K562 (cell line): Measurements from ENCODE around the gene ABHD10. TPM values are rescaled to one million over a fixed set of nuclear protein-coding genes. Genes with fewer than 3 reads are reported as not detected.

Experiments used
- ATAC-seq: fragments of 200-7000 bp; cut with Tn5 transposase; 3 replicates; pipeline ENCODE4 v1.9.1; 2020; ENCODE audit warnings: moderate library complexity
- BruUV-seq: library from RNA; stranded (reverse); fragments of 400-500 nt; replicated peaks from 2 replicates; lab custom pipeline; 2021; lab: Mats Ljungman, UMichigan
- CTCF ChIA-PET: fragments of 300-600 bp; formaldehyde crosslinking; extraction: SDS; loops from one replicate; lab custom pipeline; 2021; ENCODE audit warnings: low intra/inter-chr PET ratio; lab: Yijun Ruan, JAX
- POLR2A ChIA-PET: fragments of 300-600, 350-650 bp; sonication (Branson Sonifier 250); formaldehyde crosslinking; extraction: SDS; loops from one replicate; lab custom pipeline; 2021; ENCODE audit warnings: antibody characterized with exemption, inconsistent platforms; lab: Yijun Ruan, JAX
- DNase-seq, 4 experiments: peaks; one replicate each; pipeline versions ENCODE4 v3.0.0 to v3.0.0-alpha.2; 2011 to 2018; ENCODE audit warnings: low spot score in 3 of 4, mixed read lengths in 3 of 4; ENCODE audit errors: extremely low read depth in 1 of 4
- FAIRE-seq: peaks from 2 replicates; lab custom pipeline; 2011; peaks lifted over from hg19 to GRCh38; lab: Jason Lieb, UNC
- H2AFZ ChIP-seq: 2 replicates; pipeline ENCODE4 v1.6.0; 2011; ENCODE audit warnings: low read depth, low read length, control low read depth, inconsistent platforms
- H3K27ac ChIP-seq: fragments of 200-600 bp; 3 replicates; pipeline ENCODE4 v1.8.0; 2011; ENCODE audit warnings: low read depth, mild to moderate bottlenecking, control low read depth, inconsistent platforms, low read length, moderate library complexity, mixed read lengths; ENCODE audit errors: extremely low read depth
- H3K27me3 ChIP-seq, 2 experiments: fragments of 300-600 bp in 1 of 2; 2 replicates in 1 of 2; 3 replicates in 1 of 2; pipeline versions ENCODE4 v1.6.0 to v1.8.0; 2011; ENCODE audit warnings: inconsistent platforms in 2 of 2, low read length in 2 of 2, mild to moderate bottlenecking in 1 of 2, mixed read lengths in 1 of 2, moderate library complexity in 1 of 2; ENCODE audit not compliant: control insufficient read depth in 2 of 2, insufficient read depth in 2 of 2
- H3K36me3 ChIP-seq: fragments of 300-600 bp; 3 replicates; pipeline ENCODE4 v1.8.0; 2011; ENCODE audit warnings: mild to moderate bottlenecking, low read length, inconsistent platforms; ENCODE audit not compliant: control insufficient read depth, insufficient read depth
- H3K4me1 ChIP-seq, 2 experiments: fragments of 200-600 bp in 1 of 2; replicated peaks in 1 of 2; 2 replicates in 1 of 2; 3 replicates in 1 of 2; pipeline versions ENCODE4 v1.5.1 to v1.8.0; 2011; ENCODE audit warnings: inconsistent platforms in 2 of 2, low read length in 2 of 2, mild to moderate bottlenecking in 1 of 2, mixed read lengths in 1 of 2, moderate library complexity in 1 of 2; ENCODE audit not compliant: control insufficient read depth in 2 of 2, insufficient read depth in 2 of 2
- H3K4me2 ChIP-seq: 2 replicates; pipeline ENCODE4 v1.6.1; 2011; ENCODE audit warnings: low read length, control low read depth, inconsistent platforms, mixed read lengths; ENCODE audit not compliant: insufficient read depth
- H3K4me3 ChIP-seq: fragments of 200-600 bp; sonication (generic), shearing (Covaris generic); 2 replicates; pipeline ENCODE4 v1.5.1; 2016; ENCODE audit warnings: control low read depth, inconsistent platforms
- H3K79me2 ChIP-seq: fragments of 200-600 bp; 3 replicates; pipeline ENCODE4 v1.8.0; 2011; ENCODE audit warnings: low read length, inconsistent platforms; ENCODE audit not compliant: control insufficient read depth, insufficient read depth
- H3K9ac ChIP-seq, 2 experiments: 2 replicates each; pipeline versions ENCODE4 v1.6.0 to v1.6.1; 2011; ENCODE audit warnings: low read depth in 2 of 2, low read length in 2 of 2, control low read depth in 1 of 2, inconsistent platforms in 1 of 2, mild to moderate bottlenecking in 1 of 2, mixed read lengths in 1 of 2; ENCODE audit not compliant: insufficient read depth in 1 of 2
- H3K9me1 ChIP-seq: one replicate; pipeline ENCODE4 v1.6.0; 2011; ENCODE audit warnings: inconsistent platforms, mild to moderate bottlenecking, low read length, moderate library complexity; ENCODE audit not compliant: control insufficient read depth, insufficient read depth
- H3K9me3 ChIP-seq: replicated peaks from 2 replicates; pipeline ENCODE4 v1.5.1; 2011; ENCODE audit warnings: low read depth, low read length, inconsistent platforms; ENCODE audit not compliant: control insufficient read depth, insufficient read depth
- H4K20me1 ChIP-seq: replicated peaks from 2 replicates; pipeline ENCODE4 v1.6.1; 2011; ENCODE audit warnings: low read length, inconsistent platforms, mixed read lengths; ENCODE audit not compliant: control insufficient read depth, insufficient read depth
- CBX5 ChIP-seq: IDR thresholded peaks from 2 replicates; pipeline ENCODE4 v1.6.1; 2014; ENCODE audit warnings: low read depth, borderline replicate concordance
- E4F1 ChIP-seq: fragments of 250-450 bp; sonication (Bioruptor Pico); IDR thresholded peaks from 2 replicates; pipeline ENCODE4 v1.5.0; 2021; ENCODE audit warnings: mild to moderate bottlenecking, borderline replicate concordance
- HMGN3 ChIP-seq: IDR thresholded peaks from 2 replicates; pipeline ENCODE4 v1.6.1; 2011; ENCODE audit warnings: borderline replicate concordance, low read depth, mild to moderate bottlenecking, mixed read lengths, low read length; ENCODE audit not compliant: insufficient read length; ENCODE audit errors: extremely low read depth
- MTA3 ChIP-seq: fragments of 450-650 bp; formaldehyde crosslinking; IDR thresholded peaks from 2 replicates; pipeline ENCODE4 v1.6.1; 2017; ENCODE audit warnings: mild to moderate bottlenecking, borderline replicate concordance
- PYGO2 ChIP-seq: fragments of 450-650 bp; IDR thresholded peaks from 2 replicates; pipeline ENCODE4 v1.6.1; 2016; ENCODE audit warnings: mild to moderate bottlenecking, missing genetic modification characterization, moderate library complexity, missing compliant biosample characterization
- SMARCA5 ChIP-seq: fragments of 450-650 bp; IDR thresholded peaks from 2 replicates; pipeline ENCODE4 v1.6.1; 2016
- TFAP4 ChIP-seq: sonication (generic); formaldehyde crosslinking; IDR thresholded peaks from 2 replicates; pipeline ENCODE4 v1.8.0; 2022; ENCODE audit warnings: missing genetic modification reagents, mild to moderate bottlenecking, moderate library complexity, borderline replicate concordance
- XRCC3 ChIP-seq: fragments of 450-650 bp; IDR thresholded peaks from 2 replicates; pipeline ENCODE4 v1.6.1; 2017; ENCODE audit warnings: mild to moderate bottlenecking, moderate library complexity
- WGBS: fragments of 100-300 bp; shearing (Covaris generic); methylation state at CpG from one replicate; pipeline ENCODE4 v1.1.6; 2016; ENCODE audit warnings: low coverage, mixed read lengths; ENCODE audit not compliant: insufficient coverage; ENCODE audit errors: missing lambda C conversion rate; 5-methylcytosine and 5-hydroxymethylcytosine counted together
- in situ Hi-C: fragments of 300-500 bp; cut with MboI; formaldehyde crosslinking; loops from 4 replicates; pipeline ENCODE4 v1.15.0; 2018; ENCODE audit warnings: inconsistent platforms, mixed read lengths
- intact Hi-C: fragments of 100-400 bp; cut with micrococcal nuclease; formaldehyde crosslinking; loops from 2 replicates; pipeline ENCODE4 v1.14.2; 2022
- polyA plus RNA-seq, 8 experiments: library from polyadenylated mRNA; depleted of rRNA in 4 of 8; stranded (reverse) in 5 of 8; unstranded in 3 of 8; fragments of >200 nt; fragmentation: Nextera tagmentation in 2 of 8; fragmentation: Illumina TruSeq in 1 of 8; extraction: Ambion mirVana in 2 of 8; extraction: Trizol in 1 of 8; gene quantifications; 2 replicates each; pipeline versions ENCODE4 v1.2.1 to v1.2.3, GENCODE V29; 2011 to 2014; ENCODE audit warnings: inconsistent platforms in 1 of 8, missing spikeins in 1 of 8
- total RNA-seq, 7 experiments: library from RNA; depleted of rRNA in 6 of 7; stranded (reverse); fragments of >200 nt in 6 of 7; fragmentation: Illumina TruSeq in 2 of 7; extraction: Trizol in 2 of 7; gene quantifications; 2 replicates each; pipeline versions ENCODE4 v1.2.1 to v1.2.3, GENCODE V29; 2011 to 2021; ENCODE audit warnings: low replicate concordance in 1 of 7
- TF ChIP-seq, protein P1 (sequence below): fragments of 450-650 bp; IDR thresholded peaks from 2 replicates; pipeline ENCODE4 v1.6.1; 2016
- TF ChIP-seq, protein P2 (sequence below), 2 experiments: fragments of 450-650 bp in 1 of 2; sonication (generic) in 1 of 2; formaldehyde crosslinking; conservative IDR thresholded peaks; 2 replicates each; pipeline versions ENCODE4 v1.4.0 to v1.8.1; 2020 to 2022; ENCODE audit warnings: mild to moderate bottlenecking in 1 of 2, missing genetic modification reagents in 1 of 2
- TF ChIP-seq, protein P3 (sequence below): sonication (generic); formaldehyde crosslinking; IDR thresholded peaks from 2 replicates; pipeline ENCODE4 v1.8.0; 2022; ENCODE audit warnings: mild to moderate bottlenecking, missing genetic modification reagents

Gene ABHD10
- total and polyA plus RNA-seq, 9 of the 15 experiments (the other 6 are each of a cell fraction or from before 2014, with no cell fraction given): 6.1 to 29.5 (median 11.5) TPM

- DNase-seq (no peak), FAIRE-seq (no peak), ATAC-seq (no peak)
- BruUV-seq: no TSS peak
- Histone ChIP-seq H3K4me1 (no peaks in the 10 kb centered on the region), H3K4me2 (no peak overlapping the region), H3K9me3 (no peaks in the 10 kb centered on the region), H3K9me1 (no peaks in the 10 kb centered on the region), H3K79me2 (no peaks in the 10 kb centered on the region), H3K36me3 (no peaks in the 10 kb centered on the region), H3K27me3 (no peaks in the 10 kb centered on the region), H3K4me3 (no peak overlapping the region), H2AFZ (no peak overlapping the region), H3K9ac (no peak overlapping the region), H3K27ac (no peak overlapping the region), H4K20me1 (no peaks in the 10 kb centered on the region)
- ChIA-PET CTCF (no interaction called here), POLR2A (no interaction called here)
- intact Hi-C loops (no loop called here), in situ Hi-C loops (loop anchor here (5.0 kb wide), 1 partner anchor 249 kb away; no protein-coding TSS in a partner anchor)
- WGBS: 0% methylated on average over 3 of the region's 3 CpGs
- TF ChIP-seq CBX5 (no peak), XRCC3 (no peak), SMARCA5 (no peak), TFAP4 (CRISPR knock-in tag) (no peak), HMGN3 (no peak), E4F1 (no peak), MTA3 (no peak), PYGO2 (tag) (no peak)
- TF ChIP-seq, protein P1, sequence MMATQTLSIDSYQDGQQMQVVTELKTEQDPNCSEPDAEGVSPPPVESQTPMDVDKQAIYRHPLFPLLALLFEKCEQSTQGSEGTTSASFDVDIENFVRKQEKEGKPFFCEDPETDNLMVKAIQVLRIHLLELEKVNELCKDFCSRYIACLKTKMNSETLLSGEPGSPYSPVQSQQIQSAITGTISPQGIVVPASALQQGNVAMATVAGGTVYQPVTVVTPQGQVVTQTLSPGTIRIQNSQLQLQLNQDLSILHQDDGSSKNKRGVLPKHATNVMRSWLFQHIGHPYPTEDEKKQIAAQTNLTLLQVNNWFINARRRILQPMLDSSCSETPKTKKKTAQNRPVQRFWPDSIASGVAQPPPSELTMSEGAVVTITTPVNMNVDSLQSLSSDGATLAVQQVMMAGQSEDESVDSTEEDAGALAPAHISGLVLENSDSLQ: no peak
- TF ChIP-seq, protein P2, sequence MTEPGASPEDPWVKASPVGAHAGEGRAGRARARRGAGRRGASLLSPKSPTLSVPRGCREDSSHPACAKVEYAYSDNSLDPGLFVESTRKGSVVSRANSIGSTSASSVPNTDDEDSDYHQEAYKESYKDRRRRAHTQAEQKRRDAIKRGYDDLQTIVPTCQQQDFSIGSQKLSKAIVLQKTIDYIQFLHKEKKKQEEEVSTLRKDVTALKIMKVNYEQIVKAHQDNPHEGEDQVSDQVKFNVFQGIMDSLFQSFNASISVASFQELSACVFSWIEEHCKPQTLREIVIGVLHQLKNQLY (CRISPR knock-in tag; conservative IDR thresholded peaks at IDR 0.05): no peak
- TF ChIP-seq, protein P3, sequence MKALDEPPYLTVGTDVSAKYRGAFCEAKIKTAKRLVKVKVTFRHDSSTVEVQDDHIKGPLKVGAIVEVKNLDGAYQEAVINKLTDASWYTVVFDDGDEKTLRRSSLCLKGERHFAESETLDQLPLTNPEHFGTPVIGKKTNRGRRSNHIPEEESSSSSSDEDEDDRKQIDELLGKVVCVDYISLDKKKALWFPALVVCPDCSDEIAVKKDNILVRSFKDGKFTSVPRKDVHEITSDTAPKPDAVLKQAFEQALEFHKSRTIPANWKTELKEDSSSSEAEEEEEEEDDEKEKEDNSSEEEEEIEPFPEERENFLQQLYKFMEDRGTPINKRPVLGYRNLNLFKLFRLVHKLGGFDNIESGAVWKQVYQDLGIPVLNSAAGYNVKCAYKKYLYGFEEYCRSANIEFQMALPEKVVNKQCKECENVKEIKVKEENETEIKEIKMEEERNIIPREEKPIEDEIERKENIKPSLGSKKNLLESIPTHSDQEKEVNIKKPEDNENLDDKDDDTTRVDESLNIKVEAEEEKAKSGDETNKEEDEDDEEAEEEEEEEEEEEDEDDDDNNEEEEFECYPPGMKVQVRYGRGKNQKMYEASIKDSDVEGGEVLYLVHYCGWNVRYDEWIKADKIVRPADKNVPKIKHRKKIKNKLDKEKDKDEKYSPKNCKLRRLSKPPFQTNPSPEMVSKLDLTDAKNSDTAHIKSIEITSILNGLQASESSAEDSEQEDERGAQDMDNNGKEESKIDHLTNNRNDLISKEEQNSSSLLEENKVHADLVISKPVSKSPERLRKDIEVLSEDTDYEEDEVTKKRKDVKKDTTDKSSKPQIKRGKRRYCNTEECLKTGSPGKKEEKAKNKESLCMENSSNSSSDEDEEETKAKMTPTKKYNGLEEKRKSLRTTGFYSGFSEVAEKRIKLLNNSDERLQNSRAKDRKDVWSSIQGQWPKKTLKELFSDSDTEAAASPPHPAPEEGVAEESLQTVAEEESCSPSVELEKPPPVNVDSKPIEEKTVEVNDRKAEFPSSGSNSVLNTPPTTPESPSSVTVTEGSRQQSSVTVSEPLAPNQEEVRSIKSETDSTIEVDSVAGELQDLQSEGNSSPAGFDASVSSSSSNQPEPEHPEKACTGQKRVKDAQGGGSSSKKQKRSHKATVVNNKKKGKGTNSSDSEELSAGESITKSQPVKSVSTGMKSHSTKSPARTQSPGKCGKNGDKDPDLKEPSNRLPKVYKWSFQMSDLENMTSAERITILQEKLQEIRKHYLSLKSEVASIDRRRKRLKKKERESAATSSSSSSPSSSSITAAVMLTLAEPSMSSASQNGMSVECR (CRISPR knock-in tag): no peak
Observed at GRCh38 chr3:111961461-111962164, 17.2 kb upstream of the ABHD10 start.
